Adrenal gland (tissue), 5 donors: ENCODE results near the gene PLAC1.

Experiments used
- POLR2A ChIP-seq, 2 donors: fragments of 450-650 bp; IDR thresholded peaks; one replicate each; pipeline ENCODE4 v1.6.1; 2017; ENCODE audit warnings: antibody characterized with exemption in 2 of 2, mild to moderate bottlenecking in 2 of 2, moderate library complexity in 1 of 2
- TF ChIP-seq, protein P1 (sequence below), 6 experiments: fragments of 450-650 bp in 4 of 6; fragments of 200-600 bp in 2 of 6; sonication (generic) in 1 of 6; IDR thresholded peaks; 1 replicate in 5 of 6; 2 replicates in 1 of 6; pipeline versions ENCODE4 v1.5.1 to v1.8.0; 2016 to 2021; ENCODE audit warnings: antibody characterized with exemption in 6 of 6, mild to moderate bottlenecking in 2 of 6, moderate library complexity in 1 of 6
- donor health status: DM: no; HTN: no; CAD: no.

GRCh38 chrX:134682081-134682480, 23.8 kb upstream of the PLAC1 start:
- TF ChIP-seq, protein P1, sequence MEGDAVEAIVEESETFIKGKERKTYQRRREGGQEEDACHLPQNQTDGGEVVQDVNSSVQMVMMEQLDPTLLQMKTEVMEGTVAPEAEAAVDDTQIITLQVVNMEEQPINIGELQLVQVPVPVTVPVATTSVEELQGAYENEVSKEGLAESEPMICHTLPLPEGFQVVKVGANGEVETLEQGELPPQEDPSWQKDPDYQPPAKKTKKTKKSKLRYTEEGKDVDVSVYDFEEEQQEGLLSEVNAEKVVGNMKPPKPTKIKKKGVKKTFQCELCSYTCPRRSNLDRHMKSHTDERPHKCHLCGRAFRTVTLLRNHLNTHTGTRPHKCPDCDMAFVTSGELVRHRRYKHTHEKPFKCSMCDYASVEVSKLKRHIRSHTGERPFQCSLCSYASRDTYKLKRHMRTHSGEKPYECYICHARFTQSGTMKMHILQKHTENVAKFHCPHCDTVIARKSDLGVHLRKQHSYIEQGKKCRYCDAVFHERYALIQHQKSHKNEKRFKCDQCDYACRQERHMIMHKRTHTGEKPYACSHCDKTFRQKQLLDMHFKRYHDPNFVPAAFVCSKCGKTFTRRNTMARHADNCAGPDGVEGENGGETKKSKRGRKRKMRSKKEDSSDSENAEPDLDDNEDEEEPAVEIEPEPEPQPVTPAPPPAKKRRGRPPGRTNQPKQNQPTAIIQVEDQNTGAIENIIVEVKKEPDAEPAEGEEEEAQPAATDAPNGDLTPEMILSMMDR (IDR thresholded peaks at IDR 0.05): no peak
- TF ChIP-seq POLR2A (IDR thresholded peaks at IDR 0.05): no peak
